Dendritic cell treated with granulocyte-macrophage colony-stimulating factor and Interleukin-4, amounts not matched to agents 40 ng/mL and 50 ng/mL, for 4 days (primary cell): ENCODE results near the gene TMEM184B.

Experiments used
- H3K27ac Mint-ChIP-seq: one replicate; pipeline ENCODE4 v1.8.0; 2022; ENCODE audit warnings: mild to moderate bottlenecking, mixed read lengths
- H3K27me3 Mint-ChIP-seq: one replicate; pipeline ENCODE4 v1.8.0; 2022; ENCODE audit warnings: mild to moderate bottlenecking, mixed read lengths
- H3K36me3 Mint-ChIP-seq: one replicate; pipeline ENCODE4 v1.8.0; 2022; ENCODE audit warnings: low read depth, mixed read lengths
- H3K4me1 Mint-ChIP-seq: one replicate; pipeline ENCODE4 v1.8.0; 2022; ENCODE audit warnings: low read depth, mixed read lengths
- H3K4me3 Mint-ChIP-seq: one replicate; pipeline ENCODE4 v1.8.0; 2022; ENCODE audit warnings: mild to moderate bottlenecking, moderate library complexity, mixed read lengths
- H3K9me3 Mint-ChIP-seq: one replicate; pipeline ENCODE4 v1.8.0; 2022; ENCODE audit warnings: mixed read lengths
- intact Hi-C: fragments of 100-400 bp; cut with micrococcal nuclease; formaldehyde crosslinking; loops from one replicate; pipeline ENCODE4 v1.15.0; 2022

The TMEM184B gene

GRCh38 chr22:38272373-38273134, at the start of gene TMEM184B:
TSS of gene TMEM184B (minus strand) at chr22:38273010. CDS start at chr22:38247961, 25,049 bp downstream.
- H3K27me3 Mint-ChIP-seq, result peaks cover 29% of the 10 kb centered on the region
- peaks cover 54% of the 10 kb centered on the region for H3K4me1 Mint-ChIP-seq
- peak within 1 kb of the TSS; percentile 89 for H3K4me3 Mint-ChIP-seq
- no peaks in the 10 kb centered on the region for H3K9me3 Mint-ChIP-seq
- peak within 1 kb of the TSS; percentile 90 for H3K27ac Mint-ChIP-seq
- intact Hi-C loops, result loop anchor here (2.0 kb wide), 1 partner anchor 44 kb away; the partner anchor contains the start of gene CSNK1E
- peaks cover 5% of the 10 kb centered on the region for H3K36me3 Mint-ChIP-seq

- H3K27me3 Mint-ChIP-seq, result peaks cover 54% of the 10 kb centered on the region
- H3K9me3 Mint-ChIP-seq, result no peaks in the 10 kb centered on the region
- intact Hi-C loops, result no loop called here
- H3K36me3 Mint-ChIP-seq, result no peaks in the 10 kb centered on the region
- H3K27ac Mint-ChIP-seq, result no peak overlapping the region
- H3K4me1 Mint-ChIP-seq, result peaks cover 27% of the 10 kb centered on the region
- H3K4me3 Mint-ChIP-seq, result no peak overlapping the region
Measured at GRCh38 chr22:38320605-38321402, 48.0 kb upstream of the TMEM184B start.

GRCh38 chr22:38318792-38319773, 46.3 kb upstream of the TMEM184B start:
- Mint-ChIP-seq H3K27ac (peak overlapping the region; percentile 93), H3K4me3 (no peak overlapping the region), H3K4me1 (peaks cover 44% of the 10 kb centered on the region), H3K9me3 (no peaks in the 10 kb centered on the region), H3K36me3 (peaks cover 1% of the 10 kb centered on the region), H3K27me3 (peaks cover 53% of the 10 kb centered on the region)
- intact Hi-C loops, result no loop called here

- intact Hi-C loops, result loop anchor here (2.0 kb wide), 1 partner anchor 45 kb away; the partner anchor contains the start of gene TMEM184B
- peaks cover 10% of the 10 kb centered on the region for H3K36me3 Mint-ChIP-seq
- peak overlapping the region; percentile 84 for H3K4me3 Mint-ChIP-seq
- H3K4me1 Mint-ChIP-seq, result peaks cover 53% of the 10 kb centered on the region
- peaks cover 47% of the 10 kb centered on the region for H3K27me3 Mint-ChIP-seq
- peak overlapping the region; percentile 93 for H3K27ac Mint-ChIP-seq
- no peaks in the 10 kb centered on the region for H3K9me3 Mint-ChIP-seq
Measured at GRCh38 chr22:38317995-38318715, 45.3 kb upstream of the TMEM184B start.

- peaks cover 45% of the 10 kb centered on the region for H3K27me3 Mint-ChIP-seq
- peak within 1 kb of the TSS; percentile 84 for H3K4me3 Mint-ChIP-seq
- no peaks in the 10 kb centered on the region for H3K9me3 Mint-ChIP-seq
- H3K27ac Mint-ChIP-seq, result peak within 1 kb of the TSS; percentile 93
- H3K36me3 Mint-ChIP-seq, result peaks cover 18% of the 10 kb centered on the region
- peaks cover 59% of the 10 kb centered on the region for H3K4me1 Mint-ChIP-seq
- intact Hi-C loops, result loop anchor here (2.0 kb wide), 1 partner anchor 45 kb away; the partner anchor contains the start of gene TMEM184B
Measured at GRCh38 chr22:38317122-38317994, 44.5 kb upstream of the TMEM184B start, which contains the start of gene CSNK1E. TSS of gene CSNK1E (minus strand) at chr22:38317433. CDS start at chr22:38314157, 3,276 bp downstream.

GRCh38 chr22:38316364-38317121, 43.7 kb upstream of the TMEM184B start:
- Mint-ChIP-seq H3K4me3 (peak overlapping the region; percentile 81), H3K9me3 (no peaks in the 10 kb centered on the region), H3K27ac (peak overlapping the region; percentile 93), H3K36me3 (peaks cover 26% of the 10 kb centered on the region), H3K27me3 (peaks cover 45% of the 10 kb centered on the region), H3K4me1 (peaks cover 66% of the 10 kb centered on the region)
- intact Hi-C loops, result loop anchor here (2.0 kb wide), 1 partner anchor 44 kb away; the partner anchor contains the start of gene TMEM184B

- H3K27me3 Mint-ChIP-seq, result peaks cover 45% of the 10 kb centered on the region
- peaks cover 33% of the 10 kb centered on the region for H3K36me3 Mint-ChIP-seq
- intact Hi-C loops, result loop anchor here (2.0 kb wide), 1 partner anchor 43 kb away; the partner anchor contains the start of gene TMEM184B
- no peaks in the 10 kb centered on the region for H3K9me3 Mint-ChIP-seq
- peak overlapping the region; percentile 93 for H3K27ac Mint-ChIP-seq
- peak overlapping the region; percentile 81 for H3K4me3 Mint-ChIP-seq
- H3K4me1 Mint-ChIP-seq, result peaks cover 73% of the 10 kb centered on the region
Measured at GRCh38 chr22:38315823-38316363, 43.1 kb upstream of the TMEM184B start.

- intact Hi-C loops, result no loop called here
- H3K36me3 Mint-ChIP-seq, result peaks cover 38% of the 10 kb centered on the region
- H3K27me3 Mint-ChIP-seq, result peaks cover 41% of the 10 kb centered on the region
- H3K4me1 Mint-ChIP-seq, result peaks cover 80% of the 10 kb centered on the region
- peak overlapping the region; percentile 81 for H3K4me3 Mint-ChIP-seq
- peak overlapping the region; percentile 93 for H3K27ac Mint-ChIP-seq
- no peaks in the 10 kb centered on the region for H3K9me3 Mint-ChIP-seq
Measured at GRCh38 chr22:38314933-38315822, 42.4 kb upstream of the TMEM184B start.

GRCh38 chr22:38314051-38314932, 41.5 kb upstream of the TMEM184B start:
- H3K27ac Mint-ChIP-seq, result peak overlapping the region; percentile 93
- H3K36me3 Mint-ChIP-seq, result peaks cover 39% of the 10 kb centered on the region
- H3K9me3 Mint-ChIP-seq, result no peaks in the 10 kb centered on the region
- intact Hi-C loops, result no loop called here
- H3K4me3 Mint-ChIP-seq, result no peak overlapping the region
- H3K4me1 Mint-ChIP-seq, result peaks cover 84% of the 10 kb centered on the region
- peaks cover 33% of the 10 kb centered on the region for H3K27me3 Mint-ChIP-seq
